HK-2 (cell line): ENCODE measurements around the gene APLP1.
"Not testable (repeated sequence)": the region's sequence is repeated elsewhere in the genome, so short reads cannot be mapped to it uniquely, and the experiment has no call there.

ENCODE experiments used
- DNase-seq: peaks from one replicate; pipeline ENCODE4 v3.0.0-alpha.2; 2018; ENCODE audit not compliant: unreplicated experiment

The APLP1 gene

DNA sequence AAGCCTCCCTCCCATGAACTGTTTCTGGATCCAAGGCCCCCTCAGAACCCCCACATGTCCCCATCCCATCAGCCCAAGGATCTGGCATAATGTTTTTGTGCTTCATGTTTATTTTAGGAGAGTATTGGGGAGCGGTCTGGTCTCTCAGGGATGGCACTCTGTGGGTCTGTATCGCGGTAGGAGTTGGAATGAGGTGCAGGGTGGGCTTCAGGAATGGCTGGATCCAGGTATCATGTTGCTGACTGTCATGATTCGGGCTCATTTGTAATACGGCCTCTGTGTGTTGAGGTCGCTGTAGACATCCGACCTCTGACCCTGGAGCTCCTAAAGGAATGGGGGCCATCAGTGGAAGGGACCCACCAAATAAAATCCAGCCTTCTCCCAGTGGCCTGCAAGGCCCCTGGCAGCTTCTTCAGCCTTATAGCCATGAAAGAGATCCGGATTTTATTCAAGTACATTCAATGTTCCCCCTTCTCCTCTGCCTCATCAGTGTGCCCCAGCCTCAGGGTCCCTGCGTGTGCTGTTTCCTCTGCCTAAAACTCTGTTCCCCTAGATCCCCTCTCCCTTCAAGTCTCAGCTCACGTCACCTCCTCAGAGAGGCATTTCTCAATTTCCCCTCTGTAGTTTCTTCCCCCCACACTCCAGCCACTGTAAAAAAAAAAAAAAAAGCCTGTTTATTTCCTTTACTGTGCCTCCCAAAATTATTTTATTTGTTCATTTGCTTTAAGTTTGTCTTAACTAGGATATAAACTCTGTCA lies 36.1 kb downstream of the APLP1 start:
- DNase-seq: no peak

- DNase-seq: no peak
These were observed 36.9 kb downstream of the APLP1 start for GRCh38 chr19:35905178-35905727.

DNA sequence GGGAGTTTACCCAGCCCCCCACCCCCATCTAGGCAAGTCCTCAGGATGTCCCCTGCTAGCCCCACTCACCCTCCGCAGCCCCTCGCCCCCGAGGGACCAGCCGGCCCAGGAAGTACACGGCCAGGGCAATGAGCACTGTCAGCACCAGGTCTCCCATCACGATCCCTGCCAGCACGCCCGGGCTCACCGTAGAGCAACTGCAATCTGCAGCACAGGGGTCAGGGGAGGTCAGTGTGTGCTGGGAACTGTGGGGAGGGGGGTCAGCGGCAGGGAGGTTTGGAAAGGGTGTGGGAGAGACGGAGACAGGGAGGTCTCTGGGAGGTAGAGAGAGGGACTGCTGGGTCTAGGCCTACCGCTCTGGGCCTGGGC lies 39.0 kb downstream of the APLP1 start:
- DNase-seq: no peak

DNA sequence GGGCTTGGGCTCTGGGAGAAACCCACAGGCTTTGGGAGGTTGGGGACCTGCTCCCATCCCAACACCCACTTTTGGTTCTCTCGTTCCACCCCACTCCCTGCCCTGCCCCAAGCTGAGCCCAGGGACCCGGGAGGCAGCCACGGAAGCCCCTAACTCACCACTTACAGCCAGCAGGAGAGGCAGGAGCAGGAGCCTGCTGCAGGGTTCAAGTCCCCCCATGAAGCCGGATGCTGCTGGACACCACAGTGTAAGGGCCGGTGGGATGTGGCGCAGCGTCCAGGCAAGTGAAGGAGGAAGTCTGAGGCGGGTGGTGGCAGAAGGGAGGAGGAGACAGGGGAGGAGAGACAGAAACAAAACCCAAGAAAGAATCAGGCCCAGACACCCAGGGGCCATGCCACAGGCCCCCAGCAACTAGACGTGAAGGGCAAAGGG lies 39.7 kb downstream of the APLP1 start, which contains the start of gene TYROBP:
Gene TYROBP (minus strand): TSS at position 286 of the 432 bp plus-strand sequence. CDS start 67 bp downstream, at position 219.
- DNase-seq: no peak

DNA sequence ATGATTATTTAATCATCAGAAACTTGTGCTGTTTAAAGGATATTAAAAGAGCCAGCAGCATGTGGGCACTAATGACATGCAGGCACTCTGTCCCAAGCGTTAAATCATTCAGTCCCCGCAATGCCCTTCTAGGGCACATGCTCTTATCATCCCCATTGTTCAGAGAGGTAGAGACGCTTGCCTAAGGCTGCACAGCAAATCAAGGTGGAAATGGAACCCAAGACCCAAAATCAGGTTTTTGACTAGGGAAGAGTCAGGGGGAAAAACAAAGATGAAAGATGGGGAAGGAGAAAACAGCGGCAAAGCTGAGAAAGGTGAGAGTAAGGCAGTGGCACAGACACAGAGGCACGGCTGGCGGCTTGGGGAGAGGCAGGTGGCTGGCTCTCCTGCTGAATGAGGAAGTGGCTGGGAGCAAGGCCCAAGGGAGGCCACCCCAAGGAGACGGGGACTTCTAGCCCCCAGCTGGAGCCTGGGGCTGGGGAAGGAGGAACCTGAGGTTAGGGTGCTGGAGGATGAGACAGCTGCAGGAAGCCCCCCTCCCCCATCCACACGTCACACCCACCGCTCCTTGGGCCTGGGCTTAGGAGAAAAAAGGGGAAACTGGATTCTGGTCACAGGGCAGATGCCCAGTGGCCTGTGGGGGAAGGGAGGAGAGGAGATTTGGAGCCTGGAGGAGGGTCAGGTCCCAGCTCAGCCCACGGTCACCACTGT lies 40.8 kb downstream of the APLP1 start:
- no peak for DNase-seq

DNA sequence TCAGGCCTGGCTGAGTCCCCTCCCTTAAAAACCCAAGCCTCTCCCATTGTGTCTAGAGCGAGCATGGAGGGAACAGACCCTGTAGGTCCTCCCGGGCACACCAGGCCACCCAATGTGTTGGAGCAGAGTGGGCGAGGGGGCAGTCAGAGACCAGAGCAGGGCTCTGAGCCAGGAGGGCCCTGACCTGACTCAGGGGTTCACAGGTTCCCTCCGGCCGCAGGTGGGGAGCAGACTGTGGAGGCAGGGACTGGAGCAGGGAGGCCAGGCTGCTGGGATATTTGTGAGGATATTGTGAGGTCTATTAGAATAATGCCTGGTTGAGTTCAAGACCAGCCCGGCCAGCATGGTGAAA lies 41.3 kb downstream of the APLP1 start:
- DNase-seq: no peak

- not testable (repeated sequence) for DNase-seq
These were observed 42.0 kb downstream of the APLP1 start for GRCh38 chr19:35910355-35910754.

DNA sequence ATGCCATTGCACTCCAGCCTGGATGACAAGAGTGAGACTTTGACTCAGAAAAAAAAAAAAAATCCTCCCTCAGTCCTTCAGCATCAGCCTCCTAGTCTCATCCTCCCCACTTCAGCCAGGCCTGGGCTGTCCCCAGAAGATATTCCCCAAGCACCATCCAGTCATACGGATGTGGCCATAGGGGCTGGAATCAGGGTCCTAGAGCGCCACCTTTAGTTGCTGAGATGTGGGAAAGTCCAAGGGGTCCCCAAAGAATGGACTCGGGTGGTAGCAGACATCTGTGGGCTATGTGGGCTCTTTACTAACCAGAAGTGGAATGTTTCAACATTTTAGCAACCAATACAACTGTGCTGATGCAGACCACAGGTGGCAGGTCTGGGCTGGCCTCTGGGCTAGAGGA lies 42.8 kb downstream of the APLP1 start:
- DNase-seq: no peak

DNA sequence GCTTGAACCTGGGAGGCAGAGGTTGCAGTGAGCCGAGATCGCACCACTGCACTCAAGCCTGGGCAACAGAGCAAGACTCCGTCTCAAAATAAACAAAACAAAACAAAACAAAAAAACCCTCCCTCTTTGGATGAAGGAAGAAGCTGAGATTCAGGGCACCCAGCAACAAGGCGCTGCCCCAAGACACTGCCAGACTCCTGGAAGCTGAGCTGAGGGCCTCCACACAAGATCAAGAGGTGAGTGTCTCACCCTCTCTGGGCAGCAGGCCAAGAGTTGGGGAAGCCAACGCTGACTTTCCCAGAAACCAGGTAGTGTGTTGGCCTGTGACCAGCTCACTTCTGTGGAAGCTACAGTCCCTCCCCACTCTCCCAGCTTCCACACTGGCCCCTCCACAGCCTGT lies 43.4 kb downstream of the APLP1 start:
- DNase-seq: peak; percentile 78

- DNase-seq: no peak
These were observed 45.2 kb downstream of the APLP1 start for GRCh38 chr19:35913589-35913988.

DNA sequence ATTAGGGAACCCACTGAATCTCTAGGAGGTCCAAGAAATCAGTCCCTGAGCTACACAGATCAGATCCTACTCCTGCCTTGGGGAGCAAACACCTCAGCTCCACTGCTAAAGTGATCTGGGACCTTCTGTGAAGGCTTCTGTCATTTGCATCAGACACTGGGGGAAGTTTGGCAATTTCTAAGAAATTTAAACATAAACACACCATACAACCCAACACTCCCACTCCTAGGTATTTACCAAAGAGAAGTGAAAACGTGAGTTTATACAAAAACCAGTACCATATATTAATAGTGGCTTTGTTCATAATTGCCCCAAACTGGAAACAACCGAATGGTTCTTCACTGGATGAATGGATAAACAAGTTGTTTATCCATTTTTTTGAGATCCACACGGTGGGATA lies 47.1 kb downstream of the APLP1 start:
- DNase-seq: no peak

- no peak for DNase-seq
These were observed 50.9 kb downstream of the APLP1 start for GRCh38 chr19:35919306-35919705.

DNA sequence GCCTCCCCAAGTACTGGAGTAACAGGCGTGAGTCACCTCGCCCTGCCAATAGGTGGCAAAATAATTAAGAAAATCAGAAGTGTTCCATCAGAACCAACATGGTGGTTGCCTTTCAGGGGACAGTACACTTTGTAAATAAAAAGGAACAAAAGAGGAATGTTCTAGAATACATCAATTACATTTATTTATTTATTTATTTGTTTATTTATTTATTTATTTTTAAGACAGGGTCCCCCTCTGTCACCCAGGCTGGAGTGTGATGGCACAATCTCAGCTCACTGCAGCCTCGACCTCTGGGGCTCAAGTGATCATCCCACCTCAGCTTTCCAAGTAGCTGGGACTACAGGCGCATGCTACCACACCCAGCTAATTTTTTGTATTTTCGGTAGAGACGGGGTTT lies 52.6 kb downstream of the APLP1 start:
- no peak for DNase-seq

- DNase-seq: no peak
These were observed 57.1 kb downstream of the APLP1 start for GRCh38 chr19:35925501-35925900.

- DNase-seq: no peak
These were observed 60.1 kb downstream of the APLP1 start for GRCh38 chr19:35928507-35928906.
